Hematopoietic multipotent progenitor cell (in vitro differentiated cells): ENCODE measurements around the gene DCDC2C. TPM values are rescaled to one million over a fixed set of nuclear protein-coding genes. Genes with fewer than 3 reads are reported as not detected.

Experiments used
- DNase-seq, 3 donors: peaks; one replicate each; pipeline ENCODE4 v3.0.0-alpha.2; 2011 to 2015; ENCODE audit warnings: low read depth in 2 of 3, low spot score in 2 of 3
- total RNA-seq: library from RNA; depleted of rRNA; stranded (reverse); fragments of >200 nt; gene quantifications from one replicate; pipeline ENCODE4 v1.2.3, GENCODE V29; 2012

DCDC2C gene
- total RNA-seq, 1 donor = not detected

- no peak for DNase-seq
Measured at GRCh38 chr2:3876221-3876620, 172.8 kb downstream of the DCDC2C start.

- no peak for DNase-seq
Measured at GRCh38 chr2:3876685-3877084, 173.3 kb downstream of the DCDC2C start.

DNA sequence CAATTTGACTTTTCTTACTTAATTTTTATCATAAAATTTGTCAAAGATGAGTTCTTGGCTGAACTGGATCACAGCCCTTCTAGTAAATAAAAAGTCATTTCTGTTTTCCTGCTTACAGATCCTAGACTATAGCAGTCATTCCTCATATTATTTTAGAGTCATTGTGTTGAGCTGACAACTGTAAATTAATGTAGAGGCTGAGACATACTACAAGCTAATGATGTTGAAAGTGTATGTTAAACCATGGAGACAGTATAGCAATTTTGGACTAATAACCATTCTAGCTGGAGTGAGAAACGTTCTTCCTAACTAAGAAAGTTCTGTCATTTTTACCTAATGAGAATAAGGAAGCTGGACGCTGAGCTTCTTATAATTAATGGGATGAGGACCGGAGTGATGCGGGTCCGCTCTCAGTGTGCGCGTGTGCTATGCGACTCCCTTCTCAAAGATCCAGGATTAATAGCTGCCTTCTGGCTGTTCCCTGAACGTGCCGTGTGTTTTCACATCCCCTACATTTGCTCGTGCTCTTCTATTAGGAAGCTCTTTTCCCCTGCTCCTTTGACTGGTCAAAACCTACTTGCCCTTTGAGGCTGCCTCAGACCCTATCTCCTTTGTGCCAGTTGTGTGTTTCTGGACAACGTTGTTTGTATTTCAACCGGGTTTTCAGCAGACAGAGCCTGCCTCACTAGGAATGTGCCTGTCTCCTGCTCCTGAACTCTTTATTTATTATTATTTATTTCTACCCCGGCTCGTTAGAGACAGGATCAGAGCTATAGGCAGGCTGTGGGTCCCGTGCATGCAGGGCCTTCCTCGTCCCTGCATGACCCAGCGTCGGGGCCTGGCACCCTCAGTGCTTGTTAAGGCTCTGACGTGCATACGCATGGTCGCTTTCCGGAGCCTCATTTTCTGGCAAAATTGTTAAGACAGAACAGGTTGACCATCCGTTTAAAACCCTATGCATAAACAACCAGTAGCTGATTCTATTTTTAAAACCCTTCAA lies 182.6 kb downstream of the DCDC2C start:
- no peak for DNase-seq

DNA sequence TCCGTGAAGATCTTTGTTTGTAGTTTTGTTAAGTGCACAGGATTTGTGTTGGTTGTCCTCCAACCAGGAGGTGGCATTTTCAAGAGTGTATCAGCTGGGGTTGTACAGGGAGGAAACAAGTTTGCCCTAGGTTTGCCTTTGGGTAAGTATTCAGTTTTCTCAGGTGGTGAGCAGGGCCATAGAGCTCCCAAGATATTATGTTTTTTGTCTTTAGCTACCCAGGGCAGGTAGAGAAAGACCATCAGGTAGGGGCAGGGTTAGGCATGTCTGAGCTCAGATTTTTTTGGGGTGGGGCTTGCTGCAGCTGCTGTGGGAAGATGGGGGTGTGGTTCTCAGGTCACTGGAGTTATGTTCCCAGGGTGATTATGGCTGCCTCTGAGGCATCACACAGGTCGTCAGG lies 191.6 kb downstream of the DCDC2C start:
- no peak for DNase-seq

Other genes starting within 250 kb of the DCDC2C start
- 12.9 TPM for gene ADI1, start 184.0 kb upstream of the DCDC2C start, total RNA-seq
- 10.8 TPM for gene RNASEH1, start 145.2 kb upstream of the DCDC2C start, total RNA-seq
- 1,199 TPM for gene RPS7, start 128.3 kb upstream of the DCDC2C start, total RNA-seq
- not detected for gene COLEC11, start 108.5 kb upstream of the DCDC2C start, total RNA-seq
- gene ALLC, start 45.4 kb upstream of the DCDC2C start, total RNA-seq = not detected